ENCODE measurements around the gene FBN2. TPM values are rescaled to one million over a fixed set of nuclear protein-coding genes. Genes with fewer than 3 reads are reported as not detected.

Gene FBN2
- total RNA-seq, 1 donor = 81.6 TPM

DNA sequence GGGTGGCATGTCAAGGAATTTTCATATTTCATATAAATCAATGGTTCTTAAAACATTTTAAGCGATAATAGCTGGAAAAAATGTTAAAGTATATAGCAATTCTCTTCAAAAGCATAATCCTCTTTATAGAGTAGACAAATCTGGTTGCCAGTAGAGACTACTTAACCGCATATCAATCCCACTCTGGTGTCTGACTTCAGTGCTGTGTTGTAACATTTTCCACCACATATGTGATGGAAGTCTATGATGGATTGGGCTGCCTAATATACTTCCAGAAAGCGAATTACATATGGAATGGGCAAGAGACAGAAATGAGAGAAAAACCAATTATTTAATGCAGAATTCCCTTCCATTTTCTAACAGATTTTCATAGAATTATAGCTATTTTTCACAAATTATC lies 54.3 kb downstream of the FBN2 start:
- DNase-seq (ENCODE audit: low read depth) = no peak
- TF ChIP-seq, protein P1, sequence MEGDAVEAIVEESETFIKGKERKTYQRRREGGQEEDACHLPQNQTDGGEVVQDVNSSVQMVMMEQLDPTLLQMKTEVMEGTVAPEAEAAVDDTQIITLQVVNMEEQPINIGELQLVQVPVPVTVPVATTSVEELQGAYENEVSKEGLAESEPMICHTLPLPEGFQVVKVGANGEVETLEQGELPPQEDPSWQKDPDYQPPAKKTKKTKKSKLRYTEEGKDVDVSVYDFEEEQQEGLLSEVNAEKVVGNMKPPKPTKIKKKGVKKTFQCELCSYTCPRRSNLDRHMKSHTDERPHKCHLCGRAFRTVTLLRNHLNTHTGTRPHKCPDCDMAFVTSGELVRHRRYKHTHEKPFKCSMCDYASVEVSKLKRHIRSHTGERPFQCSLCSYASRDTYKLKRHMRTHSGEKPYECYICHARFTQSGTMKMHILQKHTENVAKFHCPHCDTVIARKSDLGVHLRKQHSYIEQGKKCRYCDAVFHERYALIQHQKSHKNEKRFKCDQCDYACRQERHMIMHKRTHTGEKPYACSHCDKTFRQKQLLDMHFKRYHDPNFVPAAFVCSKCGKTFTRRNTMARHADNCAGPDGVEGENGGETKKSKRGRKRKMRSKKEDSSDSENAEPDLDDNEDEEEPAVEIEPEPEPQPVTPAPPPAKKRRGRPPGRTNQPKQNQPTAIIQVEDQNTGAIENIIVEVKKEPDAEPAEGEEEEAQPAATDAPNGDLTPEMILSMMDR (IDR thresholded peaks at IDR 0.05; ENCODE audit: insufficient read depth, low read depth, low read length) = no peak
- no peak overlapping the region for H3K4me3 ChIP-seq (ENCODE audit: low read depth, low read length)

DNA sequence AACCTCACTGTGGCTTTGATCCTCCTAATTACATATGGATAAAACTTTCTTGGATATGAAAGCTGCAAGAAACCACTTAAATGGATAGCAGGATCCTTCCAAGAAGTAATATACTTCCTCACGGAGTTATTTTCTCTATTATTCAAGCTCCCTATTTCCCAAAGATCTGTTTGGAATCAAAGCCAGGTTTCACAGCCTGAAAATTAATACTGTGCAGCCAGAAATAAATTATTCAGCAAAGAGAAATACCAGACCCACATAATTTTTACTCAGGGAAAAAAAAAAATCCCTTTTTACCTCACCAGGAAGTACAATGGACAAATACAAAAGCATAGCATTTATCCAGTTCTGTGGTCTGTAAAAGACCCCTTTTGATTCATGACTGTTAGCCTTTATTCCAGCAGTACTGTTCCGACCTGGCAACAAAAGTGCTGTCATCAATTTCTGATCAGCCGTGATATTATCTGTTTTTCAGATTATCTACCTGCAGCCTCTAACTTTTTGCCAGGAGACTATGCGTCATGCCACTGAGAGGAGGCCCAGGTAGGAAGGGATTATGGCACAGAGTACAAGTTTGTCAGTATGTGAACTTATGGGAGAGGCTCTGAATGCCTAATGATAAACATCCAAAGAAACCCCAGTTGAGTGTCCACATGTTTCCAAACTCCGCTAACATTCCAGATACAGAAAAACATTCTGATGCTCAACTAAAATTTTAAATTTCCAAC lies 57.0 kb downstream of the FBN2 start:
- no peak for DNase-seq (ENCODE audit: low read depth)
- TF ChIP-seq, protein P1 (IDR thresholded peaks at IDR 0.05; ENCODE audit: insufficient read depth, low read depth, low read length) = no peak
- H3K4me3 ChIP-seq (ENCODE audit: low read depth, low read length) = no peak overlapping the region

DNA sequence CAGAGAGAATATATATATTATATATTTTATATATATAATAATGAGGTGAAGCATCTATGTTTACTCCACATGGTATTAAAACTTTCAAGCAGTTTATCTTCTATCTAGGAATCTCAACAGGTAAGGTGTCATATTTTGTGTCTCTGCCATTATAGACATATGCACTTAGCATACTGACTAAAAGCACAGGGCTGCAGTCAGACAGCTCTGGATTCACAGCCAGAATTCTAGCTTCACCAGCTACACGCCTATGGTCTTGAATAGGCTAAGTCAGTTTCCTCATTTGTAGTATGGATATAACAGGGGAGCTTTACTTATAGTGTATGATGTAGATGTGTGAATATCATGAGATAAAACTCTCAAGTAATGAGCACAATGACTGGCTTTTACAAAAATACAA lies 57.9 kb downstream of the FBN2 start:
- DNase-seq (ENCODE audit: low read depth) = no peak
- TF ChIP-seq, protein P1 (IDR thresholded peaks at IDR 0.05; ENCODE audit: insufficient read depth, low read depth, low read length) = no peak
- no peak overlapping the region for H3K4me3 ChIP-seq (ENCODE audit: low read depth, low read length)

DNA sequence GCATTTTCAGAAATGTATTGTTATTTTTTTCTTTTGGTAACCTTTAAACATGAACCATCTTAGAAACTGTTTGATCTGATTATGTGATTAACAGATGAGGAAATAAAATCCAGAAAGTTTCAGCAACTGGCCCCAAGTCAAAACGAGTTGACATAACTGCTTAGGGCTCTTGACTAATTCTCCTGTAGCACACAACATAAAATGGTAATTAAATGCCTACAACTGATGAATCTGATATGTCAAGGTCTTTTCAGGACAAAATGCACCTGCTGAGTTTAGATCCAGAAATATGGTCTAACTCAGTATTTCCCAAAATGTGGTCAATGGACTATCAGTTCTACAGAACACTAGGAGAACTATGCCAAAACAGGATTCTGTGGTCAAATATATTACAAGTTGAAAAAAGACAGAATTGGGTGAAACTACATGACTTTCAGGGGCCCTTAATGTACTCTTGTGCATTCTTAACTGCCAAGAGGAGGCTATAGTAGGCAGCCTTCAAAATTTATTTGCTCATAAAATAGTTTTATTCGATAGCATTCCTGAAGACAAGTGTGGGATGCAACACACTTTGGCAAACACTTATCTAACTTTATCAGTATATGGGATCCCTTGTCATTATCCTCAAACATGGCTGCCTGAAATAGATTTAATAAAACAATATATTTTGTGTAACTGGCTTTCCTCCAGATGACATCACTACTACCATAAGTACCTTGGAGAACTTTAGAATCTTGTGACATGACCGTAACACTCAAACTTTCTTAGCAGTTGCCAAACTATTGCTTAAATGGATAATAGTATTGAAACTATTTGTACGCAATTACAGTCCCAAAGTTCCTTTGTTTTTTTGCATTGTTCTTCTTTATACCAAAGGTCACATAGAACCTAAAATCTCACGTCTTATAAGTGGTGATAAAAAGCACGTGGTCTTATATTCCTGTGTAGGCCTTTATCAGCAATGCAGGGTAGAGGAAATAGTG lies 59.4 kb downstream of the FBN2 start:
- H3K4me3 ChIP-seq (ENCODE audit: low read depth, low read length) = no peak overlapping the region
- no peak for DNase-seq (ENCODE audit: low read depth)
- TF ChIP-seq, protein P1 (IDR thresholded peaks at IDR 0.05; ENCODE audit: insufficient read depth, low read depth, low read length) = no peak

DNA sequence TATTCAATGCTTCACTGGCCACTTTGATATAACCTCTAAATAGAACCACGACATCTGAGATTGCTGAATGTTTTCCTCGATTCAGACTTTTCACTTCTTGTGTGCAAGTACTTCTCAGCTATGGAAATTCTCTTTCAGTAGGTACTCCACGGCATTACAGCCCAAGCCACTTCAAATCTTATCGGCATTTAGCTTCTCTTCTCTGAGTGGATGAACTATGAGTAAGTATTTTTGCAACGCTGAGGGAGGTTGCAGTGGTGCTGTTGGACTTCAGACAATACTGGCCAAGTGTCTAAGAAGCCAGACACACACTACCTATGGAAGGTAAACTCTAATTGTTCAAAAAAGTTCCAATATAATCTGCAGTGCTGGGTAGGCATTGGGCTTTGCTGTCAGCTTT lies 60.1 kb downstream of the FBN2 start:
- no peak overlapping the region for H3K4me3 ChIP-seq (ENCODE audit: low read depth, low read length)
- DNase-seq (ENCODE audit: low read depth) = no peak
- TF ChIP-seq, protein P1 (IDR thresholded peaks at IDR 0.05; ENCODE audit: insufficient read depth, low read depth, low read length) = no peak

DNA sequence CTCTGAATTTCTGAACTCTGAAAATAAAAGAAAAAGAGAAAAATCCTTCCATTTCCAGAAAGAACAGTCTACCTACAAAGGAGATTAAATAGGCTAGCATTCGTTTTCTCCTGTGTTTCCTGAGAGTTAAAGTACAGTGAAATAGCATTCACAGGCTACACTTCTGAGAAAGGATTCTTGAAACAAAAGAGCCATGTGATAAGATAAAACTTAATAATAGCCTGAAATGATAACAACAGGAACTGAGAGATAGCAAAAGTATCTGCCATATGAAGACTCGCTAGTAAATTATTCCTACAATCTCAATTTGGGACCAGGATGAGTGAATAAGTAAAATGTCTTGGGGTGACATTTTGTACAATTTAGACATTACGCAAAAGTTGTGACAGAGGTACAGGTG lies 62.4 kb downstream of the FBN2 start:
- H3K4me3 ChIP-seq (ENCODE audit: low read depth, low read length) = no peak overlapping the region
- no peak for DNase-seq (ENCODE audit: low read depth)
- TF ChIP-seq, protein P1 (IDR thresholded peaks at IDR 0.05; ENCODE audit: insufficient read depth, low read depth, low read length) = no peak
